K562 (cell line): ENCODE data around the gene PCP4L1. TPM values are rescaled to one million over a fixed set of nuclear protein-coding genes. Genes with fewer than 3 reads are reported as not detected.

Source experiments
- ATF7 ChIP-seq: fragments of 450-650 bp; IDR thresholded peaks from 2 replicates; pipeline ENCODE4 v1.7.1; 2014; ENCODE audit warnings: mild to moderate bottlenecking, moderate library complexity
- BHLHE40 ChIP-seq: IDR thresholded peaks from 2 replicates; pipeline ENCODE4 v1.6.1; 2011; ENCODE audit warnings: low read length, improper control_type of control experiment
- JUNB ChIP-seq: fragments of 450-650 bp; formaldehyde crosslinking; conservative IDR thresholded peaks from 2 replicates; pipeline ENCODE4 v1.4.0; 2020; ENCODE audit warnings: mild to moderate bottlenecking
- KDM1A ChIP-seq, 2 experiments: fragments of 450-650 bp; IDR thresholded peaks; 2 replicates each; pipeline ENCODE4 v1.6.1; 2016; ENCODE audit warnings: mild to moderate bottlenecking in 2 of 2
- MTF1 ChIP-seq: fragments of 250-450 bp; sonication (Bioruptor Pico); IDR thresholded peaks from 2 replicates; pipeline ENCODE4 v1.9.0; 2021; ENCODE audit warnings: moderate library complexity, mild to moderate bottlenecking, inconsistent platforms, borderline replicate concordance
- RAD21 ChIP-seq, 2 experiments: fragments of 250-450 bp in 1 of 2; fragments of 450-650 bp in 1 of 2; sonication (Bioruptor Pico) in 1 of 2; formaldehyde crosslinking in 1 of 2; IDR thresholded peaks in 1 of 2; conservative IDR thresholded peaks in 1 of 2; 2 replicates each; pipeline versions ENCODE4 v1.4.0 to v1.8.0; 2020 to 2022; ENCODE audit warnings: mild to moderate bottlenecking in 2 of 2, moderate library complexity in 1 of 2
- RBFOX2 ChIP-seq: fragments of 200-400 bp; formaldehyde crosslinking; IDR thresholded peaks from 2 replicates; pipeline ENCODE4 v1.6.1; 2017; ENCODE audit warnings: low read depth, mild to moderate bottlenecking, low read length, moderate library complexity
- RCOR1 ChIP-seq, 2 experiments: IDR thresholded peaks; 2 replicates each; pipeline ENCODE4 v1.6.1; 2012; ENCODE audit warnings: low read depth in 2 of 2, low read length in 2 of 2, borderline replicate concordance in 1 of 2, improper control_type of control experiment in 1 of 2
- SPI1 ChIP-seq: IDR thresholded peaks from 2 replicates; pipeline ENCODE4 v1.6.1; 2011; ENCODE audit warnings: low read depth, low read length, control low read depth, borderline replicate concordance
- TCF7L2 ChIP-seq: fragments of 150-350 bp; IDR thresholded peaks from 2 replicates; pipeline ENCODE4 v1.6.1; 2016; ENCODE audit warnings: low read depth, mild to moderate bottlenecking, low read length, moderate library complexity
- WHSC1 ChIP-seq: IDR thresholded peaks from one replicate; pipeline ENCODE4 v1.6.1; 2012; ENCODE audit warnings: low read length, control low read depth, inconsistent platforms
- XRCC5 ChIP-seq: fragments of 200-400 bp; formaldehyde crosslinking; IDR thresholded peaks from 2 replicates; pipeline ENCODE4 v1.6.1; 2017; ENCODE audit warnings: low read depth, mild to moderate bottlenecking, low read length
- ZNF316 ChIP-seq: fragments of 450-650 bp; IDR thresholded peaks from 2 replicates; pipeline ENCODE4 v1.6.1; 2016
- ZNF592 ChIP-seq: fragments of 450-650 bp; IDR thresholded peaks from 2 replicates; pipeline ENCODE4 v1.6.1; 2017; ENCODE audit warnings: antibody characterized with exemption, mild to moderate bottlenecking
- ZZZ3 ChIP-seq: fragments of 450-650 bp; IDR thresholded peaks from 2 replicates; pipeline ENCODE4 v1.6.1; 2016; ENCODE audit warnings: antibody characterized with exemption, mild to moderate bottlenecking, moderate library complexity
- polyA plus RNA-seq, 8 experiments: library from polyadenylated mRNA; depleted of rRNA in 4 of 8; stranded (reverse) in 5 of 8; unstranded in 3 of 8; fragments of >200 nt; fragmentation: Nextera tagmentation in 2 of 8; fragmentation: Illumina TruSeq in 1 of 8; extraction: Ambion mirVana in 2 of 8; extraction: Trizol in 1 of 8; gene quantifications; 2 replicates each; pipeline versions ENCODE4 v1.2.1 to v1.2.3, GENCODE V29; 2011 to 2014; ENCODE audit warnings: inconsistent platforms in 1 of 8, missing spikeins in 1 of 8
- total RNA-seq, 7 experiments: library from RNA; depleted of rRNA in 6 of 7; stranded (reverse); fragments of >200 nt in 6 of 7; fragmentation: Illumina TruSeq in 2 of 7; extraction: Trizol in 2 of 7; gene quantifications; 2 replicates each; pipeline versions ENCODE4 v1.2.1 to v1.2.3, GENCODE V29; 2011 to 2021; ENCODE audit warnings: low replicate concordance in 1 of 7
- TF ChIP-seq, protein P1 (sequence below), 2 experiments: fragments of 450-650 bp in 1 of 2; sonication (generic) in 1 of 2; formaldehyde crosslinking; conservative IDR thresholded peaks; 2 replicates each; pipeline versions ENCODE4 v1.4.0 to v1.8.1; 2020 to 2022; ENCODE audit warnings: mild to moderate bottlenecking in 1 of 2, missing genetic modification reagents in 1 of 2
- TF ChIP-seq, protein P2 (sequence below), 3 experiments: fragments of 200-800 bp in 1 of 3; fragments of 250-450 bp in 1 of 3; fragments of 450-650 bp in 1 of 3; sonication (Bioruptor Pico) in 1 of 3; sonication (Bioruptor generic) in 1 of 3; formaldehyde crosslinking in 1 of 3; IDR thresholded peaks; 2 replicates each; pipeline versions ENCODE4 v1.6.1 to v1.8.0; 2016 to 2022; ENCODE audit warnings: mild to moderate bottlenecking in 2 of 3, missing genetic modification characterization in 2 of 3, missing compliant biosample characterization in 1 of 3, moderate library complexity in 1 of 3
- TF ChIP-seq, protein P3 (sequence below): fragments of 250-450 bp; sonication (Bioruptor Pico); IDR thresholded peaks from 2 replicates; pipeline ENCODE4 v1.8.0; 2021; ENCODE audit warnings: borderline replicate concordance, mild to moderate bottlenecking, moderate library complexity; ENCODE audit not compliant: poor library complexity, severe bottlenecking

Gene PCP4L1
- total and polyA plus RNA-seq, 9 of the 15 experiments (the other 6 are each of a cell fraction or from before 2014, with no cell fraction given), result not detected

DNA sequence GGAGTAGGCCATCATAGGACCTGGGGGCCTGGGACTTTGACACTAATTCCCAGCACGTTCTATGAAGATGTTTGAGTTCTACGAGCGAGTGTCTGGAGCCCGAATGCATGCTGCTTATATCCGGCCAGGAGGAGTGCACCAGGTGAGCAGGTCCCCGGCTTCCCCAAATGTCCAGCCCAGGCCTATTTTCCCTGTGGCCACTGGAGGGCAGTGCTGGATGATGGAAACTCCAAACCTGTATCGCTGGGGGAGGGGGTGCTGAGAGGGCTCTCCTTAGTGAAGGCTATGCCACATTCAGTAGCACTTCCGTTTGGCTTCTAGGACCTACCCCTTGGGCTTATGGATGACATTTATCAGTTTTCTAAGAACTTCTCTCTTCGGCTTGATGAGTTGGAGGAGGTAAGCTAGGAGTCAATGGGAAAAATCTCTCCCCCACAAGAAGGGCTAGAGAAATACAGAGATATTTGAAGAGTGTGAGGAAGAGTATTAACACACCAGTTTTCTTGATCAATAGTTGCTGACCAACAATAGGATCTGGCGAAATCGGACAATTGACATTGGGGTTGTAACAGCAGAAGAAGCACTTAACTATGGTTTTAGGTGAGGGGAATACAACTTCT is 48.6 kb upstream of the PCP4L1 start (continued):
- TF ChIP-seq TCF7L2 (no peak), MTF1 (CRISPR knock-in tag) (no peak), ZNF592 (0 out of 2 replicates have a peak, but pooled peaks have one; percentile 22), ZNF316 (no peak), KDM1A (IDR thresholded peaks at IDR 0.05) (peak in 1 of 2 experiments; percentile 30; a peak in 1 of 4 replicates), JUNB (CRISPR knock-in tag) (no peak), ZZZ3 (no peak), RAD21 (CRISPR knock-in tag; conservative IDR thresholded peaks at IDR 0.05 in 1 of 2, IDR thresholded peaks at IDR 0.05 in 1 of 2) (peak; percentile 89 to 93), RBFOX2 (0 out of 2 replicates have a peak, but pooled peaks have one; percentile 4), WHSC1 (no peak), ATF7 (peak; percentile 44; the same call in 1 of the 2 replicates), BHLHE40 (peak; percentile 9; the same call in 1 of the 2 replicates), XRCC5 (peak; percentile 83; the same call in 1 of the 2 replicates), RCOR1 (IDR thresholded peaks at IDR 0.05; ENCODE audit: borderline replicate concordance in 1 of 2, low read depth in 2 of 2, low read length in 2 of 2) (peak in 1 of 2 experiments; percentile 49; a peak in 1 of 4 replicates), SPI1 (peak; percentile 37; the same call in 1 of the 2 replicates)
- TF ChIP-seq, protein P1, sequence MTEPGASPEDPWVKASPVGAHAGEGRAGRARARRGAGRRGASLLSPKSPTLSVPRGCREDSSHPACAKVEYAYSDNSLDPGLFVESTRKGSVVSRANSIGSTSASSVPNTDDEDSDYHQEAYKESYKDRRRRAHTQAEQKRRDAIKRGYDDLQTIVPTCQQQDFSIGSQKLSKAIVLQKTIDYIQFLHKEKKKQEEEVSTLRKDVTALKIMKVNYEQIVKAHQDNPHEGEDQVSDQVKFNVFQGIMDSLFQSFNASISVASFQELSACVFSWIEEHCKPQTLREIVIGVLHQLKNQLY (CRISPR knock-in tag; conservative IDR thresholded peaks at IDR 0.05), result no peak
- TF ChIP-seq, protein P2, sequence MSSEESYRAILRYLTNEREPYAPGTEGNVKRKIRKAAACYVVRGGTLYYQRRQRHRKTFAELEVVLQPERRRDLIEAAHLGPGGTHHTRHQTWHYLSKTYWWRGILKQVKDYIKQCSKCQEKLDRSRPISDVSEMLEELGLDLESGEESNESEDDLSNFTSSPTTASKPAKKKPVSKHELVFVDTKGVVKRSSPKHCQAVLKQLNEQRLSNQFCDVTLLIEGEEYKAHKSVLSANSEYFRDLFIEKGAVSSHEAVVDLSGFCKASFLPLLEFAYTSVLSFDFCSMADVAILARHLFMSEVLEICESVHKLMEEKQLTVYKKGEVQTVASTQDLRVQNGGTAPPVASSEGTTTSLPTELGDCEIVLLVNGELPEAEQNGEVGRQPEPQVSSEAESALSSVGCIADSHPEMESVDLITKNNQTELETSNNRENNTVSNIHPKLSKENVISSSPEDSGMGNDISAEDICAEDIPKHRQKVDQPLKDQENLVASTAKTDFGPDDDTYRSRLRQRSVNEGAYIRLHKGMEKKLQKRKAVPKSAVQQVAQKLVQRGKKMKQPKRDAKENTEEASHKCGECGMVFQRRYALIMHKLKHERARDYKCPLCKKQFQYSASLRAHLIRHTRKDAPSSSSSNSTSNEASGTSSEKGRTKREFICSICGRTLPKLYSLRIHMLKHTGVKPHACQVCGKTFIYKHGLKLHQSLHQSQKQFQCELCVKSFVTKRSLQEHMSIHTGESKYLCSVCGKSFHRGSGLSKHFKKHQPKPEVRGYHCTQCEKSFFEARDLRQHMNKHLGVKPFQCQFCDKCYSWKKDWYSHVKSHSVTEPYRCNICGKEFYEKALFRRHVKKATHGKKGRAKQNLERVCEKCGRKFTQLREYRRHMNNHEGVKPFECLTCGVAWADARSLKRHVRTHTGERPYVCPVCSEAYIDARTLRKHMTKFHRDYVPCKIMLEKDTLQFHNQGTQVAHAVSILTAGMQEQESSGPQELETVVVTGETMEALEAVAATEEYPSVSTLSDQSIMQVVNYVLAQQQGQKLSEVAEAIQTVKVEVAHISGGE (CRISPR knock-in tag; IDR thresholded peaks at IDR 0.05), result peak in 2 of 3 experiments; percentile 53 to 81; a peak in 2 of 6 replicates
- TF ChIP-seq, protein P3, sequence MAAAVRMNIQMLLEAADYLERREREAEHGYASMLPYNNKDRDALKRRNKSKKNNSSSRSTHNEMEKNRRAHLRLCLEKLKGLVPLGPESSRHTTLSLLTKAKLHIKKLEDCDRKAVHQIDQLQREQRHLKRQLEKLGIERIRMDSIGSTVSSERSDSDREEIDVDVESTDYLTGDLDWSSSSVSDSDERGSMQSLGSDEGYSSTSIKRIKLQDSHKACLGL (CRISPR knock-in tag), result no peak
